ENCODE results near the gene KCNIP4. TPM values are rescaled to one million over a fixed set of nuclear protein-coding genes. Genes with fewer than 3 reads are reported as not detected.

KCNIP4 gene
- total and polyA plus RNA-seq, 9 of the 15 experiments (the other 6 are each of a cell fraction or from before 2014, with no cell fraction given) = 0.25 to 0.41 TPM; not detected in 7

GRCh38 chr4:20895988-20896387 is 1052.6 kb downstream of the KCNIP4 start (continued):
- TF ChIP-seq ZC3H8 (IDR thresholded peaks at IDR 0.05) (no peak), ZNF512 (tag; IDR thresholded peaks at IDR 0.05) (no peak), JUN (IDR thresholded peaks at IDR 0.05; ENCODE audit: borderline replicate concordance, low read depth, low read length) (no peak), JUN (CRISPR knock-in tag; IDR thresholded peaks at IDR 0.05; ENCODE audit: borderline replicate concordance) (no peak), RHOXF2B (CRISPR knock-in tag; conservative IDR thresholded peaks at IDR 0.05) (no peak), RAD51 (IDR thresholded peaks at IDR 0.05; ENCODE audit: borderline replicate concordance, low read depth) (no peak), MAFG (tag; conservative IDR thresholded peaks at IDR 0.05) (no peak)

- no peak overlapping the region for H3K4me2 ChIP-seq (ENCODE audit: insufficient read depth, low read length)
- no peak for FAIRE-seq
- no peak overlapping the region for H3K27ac ChIP-seq (ENCODE audit: extremely low read depth, low read depth, low read length)
- no peak for ATAC-seq
- H4K20me1 ChIP-seq (replicated peaks; ENCODE audit: control insufficient read depth, insufficient read depth, low read length) = no peaks in the 10 kb centered on the region
- H3K4me1 ChIP-seq (replicated peaks in 1 of 2; ENCODE audit: control insufficient read depth in 2 of 2, insufficient read depth in 2 of 2, low read length in 2 of 2) = no peaks in the 10 kb centered on the region
- no peak overlapping the region for H2AFZ ChIP-seq (ENCODE audit: low read depth, low read length)
- H3K9me1 ChIP-seq (ENCODE audit: control insufficient read depth, insufficient read depth, low read length) = no peaks in the 10 kb centered on the region
- no peaks in the 10 kb centered on the region for H3K27me3 ChIP-seq (ENCODE audit: control insufficient read depth in 2 of 2, insufficient read depth in 2 of 2, low read length in 2 of 2)
- ChIA-PET POLR2A (no interaction called here), CTCF (ENCODE audit: low intra/inter-chr PET ratio) (no interaction called here)
- intact Hi-C loops (cut with micrococcal nuclease) (no loop called here), in situ Hi-C loops (cut with MboI) (no loop called here)
- no peaks in the 10 kb centered on the region for H3K9me3 ChIP-seq (replicated peaks; ENCODE audit: control insufficient read depth, insufficient read depth, low read depth, low read length)
- no TSS peak for BruUV-seq (replicated peaks)
- no peaks in the 10 kb centered on the region for H3K79me2 ChIP-seq (ENCODE audit: control insufficient read depth, insufficient read depth, low read length)
- no peak for DNase-seq (ENCODE audit: extremely low read depth in 1 of 4, low spot score in 3 of 4)
- H3K36me3 ChIP-seq (ENCODE audit: control insufficient read depth, insufficient read depth, low read length) = no peaks in the 10 kb centered on the region
- H3K9ac ChIP-seq (ENCODE audit: insufficient read depth in 1 of 2, low read depth in 2 of 2, low read length in 2 of 2) = no peak overlapping the region
- H3K4me3 ChIP-seq = no peak overlapping the region
- TF ChIP-seq MYBL2 (IDR thresholded peaks at IDR 0.05; ENCODE audit: low read depth) = no peak
- TF ChIP-seq MYBL2 (CRISPR knock-in tag; IDR thresholded peaks at IDR 0.05; ENCODE audit: borderline replicate concordance) = no peak
- TF ChIP-seq PATZ1 (CRISPR knock-in tag; IDR thresholded peaks at IDR 0.05; ENCODE audit: borderline replicate concordance) = no peak
- TF ChIP-seq NONO (IDR thresholded peaks at IDR 0.05; ENCODE audit: low read depth in 2 of 2, low read length in 1 of 2) = no peak
- no peak for TF ChIP-seq KLF16 (IDR thresholded peaks at IDR 0.05)
- TF ChIP-seq ZNF77 (CRISPR knock-in tag; IDR thresholded peaks at IDR 0.05) = no peak
- no peak for TF ChIP-seq KHSRP (IDR thresholded peaks at IDR 0.05)
- TF ChIP-seq MCM5 (IDR thresholded peaks at IDR 0.05; ENCODE audit: low read depth) = no peak
Observed at GRCh38 chr4:20895208-20895607, 1053.4 kb downstream of the KCNIP4 start.
